Loucy (cell line): ENCODE results near the gene EFR3B.

ENCODE experiments used
- H2AFZ ChIP-seq: fragments of 200-600 bp; sonication (generic); 2 replicates; pipeline ENCODE4 v1.6.0; 2016; ENCODE audit warnings: antibody characterized with exemption, mild to moderate bottlenecking, low read length, moderate library complexity
- H3F3A ChIP-seq: fragments of 200-600 bp; 2 replicates; pipeline ENCODE4 v1.6.0; 2016; ENCODE audit warnings: antibody characterized with exemption, low read depth, mild to moderate bottlenecking
- H3K27me3 ChIP-seq: fragments of 200-600 bp; sonication (generic); 2 replicates; pipeline ENCODE4 v1.6.1; 2014; ENCODE audit warnings: low read length, mild to moderate bottlenecking; ENCODE audit not compliant: insufficient read depth, poor library complexity, severe bottlenecking
- H3K36me3 ChIP-seq: fragments of 200-600 bp; sonication (generic); 2 replicates; pipeline ENCODE4 v1.6.1; 2016; ENCODE audit warnings: low read length; ENCODE audit not compliant: insufficient read depth
- H3K4me1 ChIP-seq: fragments of 200-600 bp; sonication (generic); 2 replicates; pipeline ENCODE4 v1.5.1; 2014; ENCODE audit warnings: low read length, mild to moderate bottlenecking; ENCODE audit not compliant: insufficient read depth, poor library complexity, severe bottlenecking
- H3K4me2 ChIP-seq: fragments of 200-600 bp; sonication (generic); 2 replicates; pipeline ENCODE4 v1.6.0; 2014; ENCODE audit warnings: antibody characterized with exemption, low read length, low read depth, mild to moderate bottlenecking; ENCODE audit not compliant: poor library complexity, severe bottlenecking
- H3K4me3 ChIP-seq: fragments of 200-600 bp; sonication (generic); 2 replicates; pipeline ENCODE4 v1.5.1; 2014; ENCODE audit warnings: low read length, mild to moderate bottlenecking, mixed read lengths; ENCODE audit not compliant: poor library complexity, severe bottlenecking
- H3K79me2 ChIP-seq: fragments of 200-600 bp; sonication (generic); 2 replicates; pipeline ENCODE4 v1.6.1; 2014; ENCODE audit warnings: low read length; ENCODE audit not compliant: insufficient read depth
- H3K9ac ChIP-seq: fragments of 200-600 bp; sonication (generic); 2 replicates; pipeline ENCODE4 v1.6.0; 2014; ENCODE audit warnings: mild to moderate bottlenecking, low read depth, low read length, moderate library complexity; ENCODE audit not compliant: poor library complexity, severe bottlenecking
- H3K9me2 ChIP-seq: fragments of 200-600 bp; sonication (generic); replicated peaks from 2 replicates; pipeline ENCODE4 v1.6.1; 2016; ENCODE audit warnings: low read depth, low read length, mixed read lengths
- H3K9me3 ChIP-seq: fragments of 200-600 bp; sonication (generic); 2 replicates; pipeline ENCODE4 v1.6.1; 2014; ENCODE audit warnings: mild to moderate bottlenecking, antibody characterized with exemption, low read length, low read depth; ENCODE audit not compliant: insufficient read depth
- H4K20me1 ChIP-seq: fragments of 200-600 bp; sonication (generic); 2 replicates; pipeline ENCODE4 v1.6.0; 2014; ENCODE audit warnings: antibody characterized with exemption, low read length, mild to moderate bottlenecking; ENCODE audit not compliant: insufficient read depth, poor library complexity, severe bottlenecking
- CTCF ChIP-seq: fragments of 200-600 bp; sonication (generic); conservative IDR thresholded peaks from 2 replicates; pipeline ENCODE4 v1.5.1; 2014; ENCODE audit warnings: mild to moderate bottlenecking, antibody characterized with exemption, low read length
- EZH2phosphoT487 ChIP-seq: fragments of 200-600 bp; IDR thresholded peaks from 2 replicates; pipeline ENCODE4 v1.6.1; 2018; ENCODE audit warnings: antibody characterized with exemption, mild to moderate bottlenecking, moderate library complexity, borderline replicate concordance

The EFR3B gene

GRCh38 chr2:25018681-25019080 lies 23.2 kb upstream of the EFR3B start:
- TF ChIP-seq CTCF (no peak), EZH2phosphoT487 (no peak)
- H3K4me1 ChIP-seq: no peaks in the 10 kb centered on the region
- H3K4me2 ChIP-seq: no peak overlapping the region

GRCh38 chr2:25021791-25022362 lies 20.0 kb upstream of the EFR3B start:
- Histone ChIP-seq H3K9ac (no peak overlapping the region), H3K9me3 (no peaks in the 10 kb centered on the region), H3K4me1 (no peaks in the 10 kb centered on the region), H3K4me3 (no peak overlapping the region), H3K36me3 (no peaks in the 10 kb centered on the region), H2AFZ (no peak overlapping the region), H3F3A (no peaks in the 10 kb centered on the region), H3K27me3 (no peaks in the 10 kb centered on the region), H3K9me2 (no peaks in the 10 kb centered on the region), H4K20me1 (no peaks in the 10 kb centered on the region), H3K4me2 (no peak overlapping the region), H3K79me2 (no peaks in the 10 kb centered on the region)
- TF ChIP-seq CTCF: no peak
- TF ChIP-seq EZH2phosphoT487: no peak

More at GRCh38 chr2:25018681-25019080, 23.2 kb upstream of the EFR3B start:
- Histone ChIP-seq H3K4me3 (no peak overlapping the region), H3F3A (no peaks in the 10 kb centered on the region), H3K9me3 (no peaks in the 10 kb centered on the region), H3K9ac (no peak overlapping the region), H4K20me1 (no peaks in the 10 kb centered on the region), H3K79me2 (no peaks in the 10 kb centered on the region), H3K36me3 (no peaks in the 10 kb centered on the region), H3K9me2 (no peaks in the 10 kb centered on the region), H3K27me3 (no peaks in the 10 kb centered on the region), H2AFZ (no peak overlapping the region)

GRCh38 chr2:25023333-25023732 lies 18.5 kb upstream of the EFR3B start:
- Histone ChIP-seq H3K36me3 (no peaks in the 10 kb centered on the region), H3K4me3 (no peak overlapping the region), H4K20me1 (no peaks in the 10 kb centered on the region), H3K9me2 (no peaks in the 10 kb centered on the region), H3K4me1 (no peaks in the 10 kb centered on the region), H3K27me3 (no peaks in the 10 kb centered on the region), H3K4me2 (no peak overlapping the region), H3K9ac (no peak overlapping the region), H3K9me3 (no peaks in the 10 kb centered on the region), H3K79me2 (no peaks in the 10 kb centered on the region), H2AFZ (no peak overlapping the region), H3F3A (no peaks in the 10 kb centered on the region)
- TF ChIP-seq CTCF: no peak
- no peak for TF ChIP-seq EZH2phosphoT487
